Caco-2 (cell line): ENCODE data around the gene TBXA2R. TPM values are rescaled to one million over a fixed set of nuclear protein-coding genes. Genes with fewer than 3 reads are reported as not detected.
A peak's percentile ranks its signal among the peaks of the same experiment; 100 is the strongest.

ENCODE experiments used
- BruUV-seq: library from RNA; stranded (reverse); fragments of 400-500 nt; replicated peaks from 2 replicates; lab custom pipeline; 2021; lab: Mats Ljungman, UMichigan
- CTCF ChIA-PET: fragments of 300-600 bp; sonication (Branson Sonifier 250); formaldehyde crosslinking; loops from one replicate; lab custom pipeline; 2022; ENCODE audit warnings: antibody characterized with exemption; lab: Charles Lee
- POLR2A ChIA-PET: fragments of 300-600 bp; sonication (Branson Sonifier 250); formaldehyde crosslinking; loops from one replicate; lab custom pipeline; 2022; ENCODE audit warnings: antibody characterized with exemption; lab: Charles Lee
- DNase-seq, 2 experiments: peaks; one replicate each; pipeline versions ENCODE4 v3.0.0 to v3.0.0-alpha.2; 2020 to 2022
- H3K27me3 ChIP-seq: replicated peaks from 2 replicates; pipeline ENCODE4 v1.6.0; 2011; ENCODE audit warnings: low read length; ENCODE audit not compliant: control insufficient read depth, insufficient read depth
- H3K36me3 ChIP-seq: 2 replicates; pipeline ENCODE4 v1.5.1; 2011; ENCODE audit warnings: low read length; ENCODE audit not compliant: control insufficient read depth, insufficient read depth
- H3K4me1 ChIP-seq: fragments of 250-450 bp; sonication (Bioruptor Pico); 2 replicates; pipeline ENCODE4 v1.5.1; 2020; ENCODE audit warnings: mild to moderate bottlenecking
- H3K4me3 ChIP-seq: 2 replicates; pipeline ENCODE4 v1.5.1; 2011; ENCODE audit warnings: low read depth, mild to moderate bottlenecking, control low read depth, low read length
- H3K9me3 ChIP-seq: fragments of 250-450 bp; sonication (Bioruptor Pico); 2 replicates; pipeline ENCODE4 v1.5.1; 2020; ENCODE audit warnings: mild to moderate bottlenecking, moderate library complexity
- H3K27ac Mint-ChIP-seq: one replicate; pipeline ENCODE4 v1.8.0; 2022; ENCODE audit warnings: mixed read lengths; ENCODE audit not compliant: unreplicated experiment
- H3K27me3 Mint-ChIP-seq: one replicate; pipeline ENCODE4 v1.8.0; 2022; ENCODE audit warnings: mixed read lengths; ENCODE audit not compliant: insufficient read depth, unreplicated experiment
- H3K36me3 Mint-ChIP-seq: one replicate; pipeline ENCODE4 v1.8.0; 2022; ENCODE audit warnings: mild to moderate bottlenecking, mixed read lengths; ENCODE audit not compliant: insufficient read depth, unreplicated experiment
- H3K4me1 Mint-ChIP-seq: one replicate; pipeline ENCODE4 v1.8.0; 2022; ENCODE audit warnings: low read depth, mixed read lengths; ENCODE audit not compliant: unreplicated experiment
- H3K4me3 Mint-ChIP-seq: one replicate; pipeline ENCODE4 v1.8.0; 2022; ENCODE audit warnings: mild to moderate bottlenecking, moderate library complexity, mixed read lengths; ENCODE audit not compliant: unreplicated experiment
- H3K9me3 Mint-ChIP-seq: one replicate; pipeline ENCODE4 v1.8.0; 2022; ENCODE audit warnings: mixed read lengths; ENCODE audit not compliant: unreplicated experiment
- intact Hi-C: fragments of 100-400 bp; cut with micrococcal nuclease; formaldehyde crosslinking; loops from one replicate; pipeline ENCODE4 v1.10.0; 2022; ENCODE audit not compliant: unreplicated experiment
- total RNA-seq: library from RNA; stranded (reverse); gene quantifications from 2 replicates; pipeline ENCODE4 v1.2.3, GENCODE V29; 2022
- TF ChIP-seq, protein P1 (sequence below), 2 experiments: fragments of 200-600 bp in 1 of 2; IDR thresholded peaks; 1 replicate in 1 of 2; 2 replicates in 1 of 2; pipeline versions ENCODE4 v1.5.1 to v1.8.0; 2011 to 2022; ENCODE audit warnings: antibody characterized with exemption in 1 of 2, control low read depth in 1 of 2, inconsistent platforms in 1 of 2, low read depth in 1 of 2, low read length in 1 of 2, mild to moderate bottlenecking in 1 of 2, moderate library complexity in 1 of 2; ENCODE audit not compliant: insufficient read depth in 1 of 2, severe bottlenecking in 1 of 2, unreplicated experiment in 1 of 2

TBXA2R gene
- total RNA-seq, 1 experiment from 2014 or later: 0.11 TPM

DNA sequence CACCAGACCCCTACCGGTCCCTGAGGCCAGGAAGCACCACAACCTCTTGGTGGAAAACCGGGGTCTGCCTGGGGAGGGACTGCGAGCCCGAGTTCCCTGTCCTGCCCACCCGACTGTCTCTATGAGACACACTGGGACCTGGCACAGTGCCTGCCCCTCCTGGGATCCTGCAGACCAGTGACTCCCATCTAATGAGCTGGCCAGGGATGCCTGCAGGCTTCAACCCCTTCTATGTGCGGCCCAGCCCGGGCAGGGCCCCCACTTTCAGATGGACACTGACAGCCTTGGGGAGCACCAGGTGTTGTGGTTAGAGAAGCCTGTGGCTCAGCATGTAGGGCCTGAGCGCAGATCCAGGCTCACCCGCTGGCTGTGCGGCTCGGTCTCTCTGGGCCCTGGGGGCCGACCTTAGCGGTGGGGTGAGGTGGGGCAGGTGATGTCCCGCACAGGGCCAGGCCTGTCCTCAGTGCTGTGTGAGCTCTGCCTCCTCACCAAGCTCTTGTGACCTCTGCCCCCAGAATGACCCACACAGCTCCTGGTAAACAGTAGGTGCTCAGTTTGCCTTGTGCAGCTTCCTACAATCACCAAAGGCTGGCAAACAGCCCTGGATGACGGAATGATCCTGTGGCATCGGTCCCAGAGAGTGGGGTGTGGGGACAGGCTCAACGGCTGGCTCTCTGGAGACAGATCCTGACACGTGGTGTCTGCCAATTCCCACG lies 37.8 kb upstream of the TBXA2R start:
- Histone ChIP-seq H3K36me3 (no peaks in the 10 kb centered on the region), H3K27me3 (no peaks in the 10 kb centered on the region), H3K9me3 (no peaks in the 10 kb centered on the region), H3K4me1 (no peaks in the 10 kb centered on the region), H3K4me3 (no peak overlapping the region)
- Mint-ChIP-seq H3K27ac (no peak overlapping the region), H3K27me3 (no peaks in the 10 kb centered on the region), H3K4me1 (no peaks in the 10 kb centered on the region), H3K9me3 (no peaks in the 10 kb centered on the region), H3K4me3 (no peak overlapping the region), H3K36me3 (peaks cover 11% of the 10 kb centered on the region)
- ChIA-PET POLR2A (no interaction called here), CTCF (no interaction called here)
- intact Hi-C loops: no loop called here
- TF ChIP-seq, protein P1, sequence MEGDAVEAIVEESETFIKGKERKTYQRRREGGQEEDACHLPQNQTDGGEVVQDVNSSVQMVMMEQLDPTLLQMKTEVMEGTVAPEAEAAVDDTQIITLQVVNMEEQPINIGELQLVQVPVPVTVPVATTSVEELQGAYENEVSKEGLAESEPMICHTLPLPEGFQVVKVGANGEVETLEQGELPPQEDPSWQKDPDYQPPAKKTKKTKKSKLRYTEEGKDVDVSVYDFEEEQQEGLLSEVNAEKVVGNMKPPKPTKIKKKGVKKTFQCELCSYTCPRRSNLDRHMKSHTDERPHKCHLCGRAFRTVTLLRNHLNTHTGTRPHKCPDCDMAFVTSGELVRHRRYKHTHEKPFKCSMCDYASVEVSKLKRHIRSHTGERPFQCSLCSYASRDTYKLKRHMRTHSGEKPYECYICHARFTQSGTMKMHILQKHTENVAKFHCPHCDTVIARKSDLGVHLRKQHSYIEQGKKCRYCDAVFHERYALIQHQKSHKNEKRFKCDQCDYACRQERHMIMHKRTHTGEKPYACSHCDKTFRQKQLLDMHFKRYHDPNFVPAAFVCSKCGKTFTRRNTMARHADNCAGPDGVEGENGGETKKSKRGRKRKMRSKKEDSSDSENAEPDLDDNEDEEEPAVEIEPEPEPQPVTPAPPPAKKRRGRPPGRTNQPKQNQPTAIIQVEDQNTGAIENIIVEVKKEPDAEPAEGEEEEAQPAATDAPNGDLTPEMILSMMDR (IDR thresholded peaks at IDR 0.05; ENCODE audit: insufficient read depth in 1 of 2, low read depth in 1 of 2, low read length in 1 of 2, severe bottlenecking in 1 of 2, unreplicated experiment in 1 of 2): no peak
- no TSS peak for BruUV-seq
- DNase-seq: no peak

- intact Hi-C loops: no loop called here
- no TSS peak for BruUV-seq
- H3K9me3 Mint-ChIP-seq: no peaks in the 10 kb centered on the region
- POLR2A ChIA-PET: no interaction called here
- CTCF ChIA-PET: no interaction called here
- Histone ChIP-seq H3K36me3 (no peaks in the 10 kb centered on the region), H3K4me3 (no peak overlapping the region), H3K27me3 (no peaks in the 10 kb centered on the region), H3K9me3 (no peaks in the 10 kb centered on the region), H3K4me1 (no peaks in the 10 kb centered on the region)
- H3K4me3 Mint-ChIP-seq: no peak overlapping the region
- peaks cover 12% of the 10 kb centered on the region for H3K36me3 Mint-ChIP-seq
- H3K27me3 Mint-ChIP-seq: no peaks in the 10 kb centered on the region
- H3K27ac Mint-ChIP-seq: no peak overlapping the region
- TF ChIP-seq, protein P1 (IDR thresholded peaks at IDR 0.05; ENCODE audit: insufficient read depth in 1 of 2, low read depth in 1 of 2, low read length in 1 of 2, severe bottlenecking in 1 of 2, unreplicated experiment in 1 of 2): no peak
- no peak for DNase-seq
- no peaks in the 10 kb centered on the region for H3K4me1 Mint-ChIP-seq
Observed at GRCh38 chr19:3643674-3644313, 37.1 kb upstream of the TBXA2R start.

- no TSS peak for BruUV-seq
- Histone ChIP-seq H3K4me3 (no peak overlapping the region), H3K36me3 (no peaks in the 10 kb centered on the region), H3K27me3 (no peaks in the 10 kb centered on the region), H3K9me3 (no peaks in the 10 kb centered on the region), H3K4me1 (no peaks in the 10 kb centered on the region)
- Mint-ChIP-seq H3K27me3 (no peaks in the 10 kb centered on the region), H3K27ac (no peak overlapping the region), H3K4me3 (no peak overlapping the region), H3K4me1 (no peaks in the 10 kb centered on the region), H3K9me3 (no peaks in the 10 kb centered on the region), H3K36me3 (peaks cover 17% of the 10 kb centered on the region)
- peak; percentile 48 to 49 for DNase-seq
- ChIA-PET POLR2A (no interaction called here), CTCF (no interaction called here)
- TF ChIP-seq, protein P1 (IDR thresholded peaks at IDR 0.05; ENCODE audit: insufficient read depth in 1 of 2, low read depth in 1 of 2, low read length in 1 of 2, severe bottlenecking in 1 of 2, unreplicated experiment in 1 of 2): no peak
- intact Hi-C loops: no loop called here
Observed at GRCh38 chr19:3642987-3643673, 36.5 kb upstream of the TBXA2R start.
